T47D (cell line): ENCODE measurements around the gene GLP1R.

Source experiments
- DNase-seq, 2 experiments: peaks; one replicate each; pipeline versions ENCODE4 v3.0.0 to v3.0.0-alpha.2; 2011 to 2012; ENCODE audit warnings: low read depth in 1 of 2, low spot score in 1 of 2
- JUND ChIP-seq: IDR thresholded peaks from 2 replicates; pipeline ENCODE4 v1.6.1; 2012; ENCODE audit warnings: low read depth
- in situ Hi-C: cut with HindIII; loops from 2 replicates; pipeline ENCODE4 v1.10.0; 2016; ENCODE audit warnings: low sequenced_read_pairs, low pct_unique_long_range_greater_than_20kb

The GLP1R gene

DNA sequence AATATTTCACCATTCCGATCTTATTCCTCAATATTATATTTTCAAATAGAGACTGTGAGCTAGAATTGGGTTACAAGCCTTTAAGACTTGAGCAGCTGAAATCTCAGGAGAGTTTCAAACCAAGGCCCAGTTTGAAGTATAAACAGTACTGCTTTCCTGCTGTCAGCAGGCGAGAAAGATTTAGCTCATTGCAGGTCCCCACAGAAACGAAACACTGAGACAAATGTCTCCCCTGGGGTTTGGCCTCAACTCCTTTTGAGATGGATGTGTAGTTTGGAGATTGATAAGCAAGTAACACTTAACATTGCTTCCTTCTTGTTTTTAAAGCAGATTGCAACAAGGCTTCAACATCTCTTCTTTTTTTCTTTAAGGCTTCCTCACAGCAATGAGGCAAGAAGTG, 22.4 kb upstream of the GLP1R start:
- no peak for TF ChIP-seq JUND
- DNase-seq: no peak

DNA sequence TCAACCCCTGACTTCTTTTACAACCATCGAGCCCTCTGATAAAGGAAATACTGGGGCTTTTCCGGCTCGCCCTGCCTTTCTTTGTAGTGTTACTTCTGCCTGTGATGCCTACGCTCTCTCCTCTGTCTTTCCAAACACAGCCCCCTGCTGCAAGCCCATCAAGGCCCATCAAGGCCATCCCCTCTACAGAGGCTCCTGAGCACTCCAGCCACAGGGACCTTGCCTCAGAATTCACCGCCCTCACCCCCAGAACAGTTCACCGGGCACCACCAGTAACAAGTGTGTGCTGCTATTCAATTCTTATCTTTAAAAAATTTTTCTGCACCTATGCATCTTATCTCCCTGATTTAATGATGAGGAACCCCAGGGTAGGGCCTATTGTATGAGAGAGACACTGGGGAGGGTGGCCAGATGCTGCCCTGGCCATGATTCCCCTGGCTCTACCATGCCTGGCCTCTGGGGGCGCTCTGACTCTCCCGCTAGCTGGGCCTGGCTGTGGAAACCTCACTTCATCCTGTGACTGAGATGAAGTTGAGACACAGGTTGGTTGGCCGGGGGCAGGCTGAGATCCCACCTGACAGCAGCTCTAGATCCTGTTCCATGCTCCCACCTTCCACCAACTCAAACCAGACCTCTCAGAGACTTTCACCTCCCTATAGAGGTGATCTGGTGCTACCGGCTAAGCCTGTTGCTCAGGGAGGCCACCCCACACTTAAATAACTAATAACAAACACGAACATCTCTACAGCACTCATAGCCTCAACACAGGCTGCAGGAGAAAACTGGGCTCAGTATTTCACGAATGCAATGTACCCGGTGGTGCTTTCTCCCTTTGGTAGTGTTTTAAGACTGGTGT, 19.2 kb upstream of the GLP1R start:
- in situ Hi-C loops: no loop called here
- TF ChIP-seq JUND: no peak
- DNase-seq: peak in 1 of 2 experiments; percentile 25

More for the DNA sequence above, 22.4 kb upstream of the GLP1R start:
- in situ Hi-C loops: no loop called here

DNA sequence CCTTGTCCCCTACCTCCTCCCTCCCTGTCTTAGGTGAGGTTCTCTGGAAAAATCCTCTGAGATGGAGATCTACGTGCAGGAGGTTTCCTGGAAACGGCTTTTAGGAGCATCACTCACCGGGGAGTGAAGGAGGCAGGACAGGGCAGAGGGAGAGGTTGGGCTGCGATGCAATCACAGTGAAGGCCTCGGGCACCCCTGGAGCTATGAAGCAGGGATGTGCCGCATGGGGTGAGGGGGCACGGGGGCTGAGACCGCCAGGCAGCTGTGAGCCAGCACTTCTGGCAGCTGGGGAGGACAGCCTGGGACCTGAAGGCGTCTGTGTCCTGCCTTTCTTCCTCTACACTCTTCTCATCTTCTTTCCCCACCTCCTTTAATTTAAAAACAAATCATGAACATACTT, 12.9 kb upstream of the GLP1R start:
- no peak for TF ChIP-seq JUND
- no peak for DNase-seq
- in situ Hi-C loops: no loop called here

DNA sequence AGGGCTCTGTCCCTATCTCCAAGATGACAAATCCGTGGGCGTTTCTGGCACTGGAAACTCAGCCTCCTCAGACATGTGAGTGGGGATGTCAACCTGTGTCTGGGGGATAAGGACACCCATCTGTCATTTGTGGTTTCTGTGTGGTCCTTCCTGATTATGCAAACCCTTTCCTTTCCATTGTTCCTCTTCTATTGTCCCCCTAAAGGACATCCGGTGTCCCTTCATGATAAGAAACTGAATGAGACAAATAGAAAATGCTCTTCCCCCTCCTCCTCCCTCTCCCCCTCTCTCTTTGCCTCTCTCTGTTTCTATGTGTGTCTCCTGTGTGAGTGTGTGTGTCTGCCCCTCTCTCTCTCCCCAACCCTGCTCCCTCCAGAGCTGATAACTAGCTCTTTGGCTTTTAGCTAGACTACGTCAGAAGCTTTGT, 11.5 kb upstream of the GLP1R start:
- in situ Hi-C loops: no loop called here
- TF ChIP-seq JUND: no peak
- DNase-seq: no peak

GRCh38 chr6:39037707-39038106, 10.9 kb upstream of the GLP1R start:
- in situ Hi-C loops: no loop called here
- no peak for TF ChIP-seq JUND
- DNase-seq: no peak

DNA sequence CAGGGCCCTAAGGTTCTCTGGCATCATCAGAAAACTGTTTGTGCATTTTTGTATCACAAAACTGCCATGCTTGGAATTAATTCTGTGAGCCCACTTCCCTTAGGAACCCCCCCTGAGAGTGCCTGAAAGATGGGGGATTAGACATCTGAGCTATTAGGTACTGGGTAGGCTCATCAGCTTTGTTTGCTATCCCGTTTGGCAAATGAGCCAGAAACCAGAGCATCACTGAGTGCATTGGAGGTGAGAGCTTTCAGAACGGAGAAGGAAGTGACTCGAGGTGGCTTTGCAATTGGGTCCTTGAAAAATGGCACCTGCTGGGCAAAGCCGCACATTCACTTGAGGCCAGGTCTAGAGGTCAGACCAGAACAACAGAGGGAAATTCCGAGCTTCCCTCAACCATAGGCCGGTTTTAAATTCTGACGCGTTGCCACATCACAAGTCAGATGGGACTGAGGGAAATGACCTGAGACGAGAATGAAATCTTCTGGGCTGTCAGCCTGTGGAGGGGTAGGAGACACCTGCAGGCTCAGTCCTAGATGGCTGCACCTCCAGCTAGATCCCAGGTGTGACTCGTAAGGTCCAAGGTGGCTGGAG, 8.4 kb upstream of the GLP1R start:
- DNase-seq: no peak
- in situ Hi-C loops: no loop called here
- no peak for TF ChIP-seq JUND

DNA sequence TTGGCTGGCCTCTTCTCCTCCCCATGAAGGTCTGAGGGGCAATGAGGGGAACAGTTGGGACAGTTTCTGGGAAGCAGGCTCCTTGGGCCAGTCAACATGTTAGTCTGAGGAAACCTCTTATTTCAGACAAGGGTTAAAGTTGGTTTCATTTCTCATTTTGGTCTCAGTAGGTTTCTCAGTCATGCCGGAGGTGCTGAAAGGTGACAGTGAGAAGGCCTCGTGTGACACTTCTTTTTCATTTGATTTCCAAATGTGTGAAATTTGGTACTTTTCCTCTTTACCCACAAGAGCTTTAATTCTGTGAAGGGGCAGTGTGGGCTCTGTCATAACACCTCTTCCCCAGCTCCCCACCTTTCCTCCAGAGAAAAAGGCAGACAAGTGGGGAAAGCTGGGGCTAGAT, 7.5 kb upstream of the GLP1R start:
- DNase-seq: no peak
- in situ Hi-C loops: no loop called here
- no peak for TF ChIP-seq JUND

- in situ Hi-C loops: no loop called here
These were observed 4.8 kb upstream of the GLP1R start for GRCh38 chr6:39043776-39044175.

DNA sequence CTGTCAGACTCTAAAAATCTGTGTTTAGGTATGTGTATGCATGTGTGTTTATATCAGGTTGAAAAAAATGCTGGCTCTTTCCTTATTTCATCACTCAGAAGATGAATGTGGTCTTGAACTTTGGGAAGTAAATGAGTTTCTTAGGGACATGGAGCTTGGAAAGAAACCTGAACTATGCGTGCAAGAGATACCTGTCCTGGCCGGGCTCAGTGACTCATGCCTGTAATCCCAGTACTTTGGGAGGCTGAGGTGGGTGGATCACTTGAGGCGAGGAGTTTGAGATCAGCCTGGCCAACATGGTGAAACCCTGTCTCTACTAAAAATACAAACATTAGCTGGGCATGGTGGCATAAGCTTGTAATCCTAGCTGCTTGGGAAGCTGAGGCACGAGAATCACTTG, 4.4 kb upstream of the GLP1R start:
- DNase-seq: no peak
- in situ Hi-C loops: no loop called here
- TF ChIP-seq JUND: no peak

More at GRCh38 chr6:39043776-39044175, 4.8 kb upstream of the GLP1R start:
- TF ChIP-seq JUND: no peak
- no peak for DNase-seq

- in situ Hi-C loops: no loop called here
- DNase-seq: no peak
- TF ChIP-seq JUND: no peak
These were observed 900 bp upstream of the GLP1R start for GRCh38 chr6:39047434-39048327.

GRCh38 chr6:39049575-39050283, 1.1 kb downstream of the GLP1R start:
- in situ Hi-C loops: no loop called here
- no peak for TF ChIP-seq JUND
- no peak for DNase-seq

GRCh38 chr6:39050453-39051112, 2.0 kb downstream of the GLP1R start:
- no peak for DNase-seq
- in situ Hi-C loops: no loop called here
- TF ChIP-seq JUND: no peak
